ENCODE measurements around the gene CAMK2D.

- TF ChIP-seq POLR2AphosphoS5 (IDR thresholded peaks at IDR 0.05; ENCODE audit: low read depth, low read length) (no peak), REST (IDR thresholded peaks at IDR 0.05; ENCODE audit: insufficient read depth in 1 of 2, low read depth in 2 of 2, low read length in 2 of 2) (0 out of 4 replicates have a peak, but pooled peaks of 1 of the 2 experiments have one; percentile 38), TAF1 (IDR thresholded peaks at IDR 0.05; ENCODE audit: borderline replicate concordance, insufficient read depth, low read length) (no peak), SIN3A (IDR thresholded peaks at IDR 0.05; ENCODE audit: borderline replicate concordance, insufficient read depth, low read length) (no peak), FOXP2 (optimal IDR thresholded peaks at IDR 0.05; ENCODE audit: borderline replicate concordance, extremely low read depth, extremely low read length, insufficient read depth) (no peak)
Measured at GRCh38 chr4:113636877-113637276, 124.7 kb downstream of the CAMK2D start.

Measured in PFSK-1 (cell line).